Measurements from ENCODE around the gene RIBC2.

Gene RIBC2

DNA sequence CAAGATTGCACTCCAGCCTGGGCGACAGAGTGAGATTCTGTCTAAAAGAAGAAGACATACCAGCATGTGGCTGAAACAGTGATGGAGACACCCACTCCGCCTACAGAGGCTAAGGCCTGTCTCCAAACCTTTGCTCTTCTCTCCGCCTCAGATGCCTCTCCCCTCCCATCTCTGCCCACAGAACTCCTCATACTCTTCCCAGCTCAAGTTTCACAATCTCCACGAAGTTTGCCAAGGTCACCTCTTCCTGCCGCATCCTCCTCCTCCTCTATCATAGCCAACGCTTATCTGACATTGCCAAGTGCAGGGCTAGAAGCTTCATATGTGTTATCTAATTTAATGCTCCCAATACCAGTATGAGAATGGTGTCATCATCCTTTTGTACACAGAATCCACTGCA lies 63.3 kb downstream of the RIBC2 start:
- DNase-seq: no peak

DNA sequence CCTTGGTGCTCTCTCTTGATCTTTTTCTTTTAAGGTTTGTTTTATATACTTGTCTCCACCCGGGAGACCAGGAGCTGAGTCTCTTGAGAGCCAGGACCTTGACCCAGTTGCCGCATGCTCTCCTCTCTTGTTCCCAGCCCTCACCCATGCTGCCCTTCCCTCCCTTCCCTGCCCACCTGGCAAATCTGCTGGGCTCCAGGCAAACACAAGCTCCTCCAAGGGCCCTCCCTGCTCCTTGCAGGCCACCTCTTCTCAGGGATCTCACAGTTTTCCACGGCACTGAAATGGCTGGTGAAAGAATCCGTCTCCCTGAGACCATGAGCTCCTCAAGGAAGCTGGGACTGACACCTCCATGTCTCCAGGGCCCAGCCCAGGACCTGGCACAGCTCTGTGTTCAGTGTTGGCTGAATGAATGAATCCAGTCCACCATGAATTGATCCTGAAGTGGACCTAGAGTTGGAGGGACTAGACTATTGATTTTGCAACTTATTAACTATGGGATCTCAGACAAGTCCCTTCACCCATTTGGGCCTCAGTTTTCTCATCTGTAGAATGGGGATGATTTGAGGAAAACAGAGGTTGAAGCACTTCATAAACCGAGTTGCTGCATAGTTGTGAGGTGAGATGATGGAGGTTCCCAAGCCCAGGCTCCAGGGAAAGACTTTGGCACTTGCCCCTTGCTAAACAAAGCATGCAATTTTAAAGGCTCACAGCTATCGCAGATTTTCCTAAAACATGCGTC lies 64.0 kb downstream of the RIBC2 start:
- DNase-seq: no peak

DNA sequence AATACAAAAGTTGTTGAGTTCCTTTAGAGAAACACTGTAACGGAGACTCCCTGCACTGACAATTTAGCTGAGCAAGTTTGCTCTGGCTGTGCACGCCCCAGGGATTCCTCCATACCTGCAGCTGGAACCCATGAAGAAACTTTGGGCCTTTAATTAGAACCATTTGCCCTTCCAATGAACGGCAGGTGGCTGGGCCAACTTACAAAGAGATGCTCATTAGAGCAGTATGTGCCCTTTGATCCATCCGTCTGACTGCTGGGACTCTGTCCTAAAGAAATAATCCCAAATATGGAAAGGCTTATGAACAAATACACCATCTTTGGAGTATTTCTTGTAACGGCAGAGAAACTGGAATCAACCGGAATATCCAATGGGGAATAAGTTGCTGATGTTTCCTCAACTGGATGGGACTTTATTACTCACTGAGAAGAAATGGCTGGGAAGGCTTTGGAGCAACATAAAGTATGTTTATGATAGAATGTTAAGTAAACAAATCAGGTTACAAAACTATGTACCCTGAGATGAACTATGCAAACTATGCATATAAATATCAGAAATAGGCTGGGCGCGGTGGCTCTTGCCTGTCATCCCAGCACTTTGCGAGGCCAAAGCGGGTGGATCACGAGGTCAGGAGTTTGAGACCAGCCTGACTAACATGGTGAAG lies 64.7 kb downstream of the RIBC2 start:
- no peak for DNase-seq

DNA sequence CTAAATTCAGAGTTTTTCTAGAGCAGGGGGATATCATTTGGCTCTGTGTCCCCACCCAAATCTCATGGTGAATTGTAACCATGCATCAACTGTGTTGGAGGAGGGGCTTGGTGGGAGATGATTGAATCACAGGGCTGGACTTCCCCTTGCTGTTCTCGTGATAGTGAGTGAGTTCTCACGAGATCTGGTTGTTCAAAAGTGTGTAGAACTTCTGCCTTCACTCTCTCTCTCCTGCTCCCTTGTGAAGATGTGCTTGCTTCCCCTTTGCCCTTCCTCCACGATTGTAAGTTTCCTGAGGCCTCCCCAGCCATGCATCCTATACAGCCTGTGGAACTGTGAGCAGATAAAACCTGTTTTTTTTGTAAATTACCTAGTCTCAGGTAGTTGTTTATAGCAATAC lies 67.2 kb downstream of the RIBC2 start:
- DNase-seq: no peak

DNA sequence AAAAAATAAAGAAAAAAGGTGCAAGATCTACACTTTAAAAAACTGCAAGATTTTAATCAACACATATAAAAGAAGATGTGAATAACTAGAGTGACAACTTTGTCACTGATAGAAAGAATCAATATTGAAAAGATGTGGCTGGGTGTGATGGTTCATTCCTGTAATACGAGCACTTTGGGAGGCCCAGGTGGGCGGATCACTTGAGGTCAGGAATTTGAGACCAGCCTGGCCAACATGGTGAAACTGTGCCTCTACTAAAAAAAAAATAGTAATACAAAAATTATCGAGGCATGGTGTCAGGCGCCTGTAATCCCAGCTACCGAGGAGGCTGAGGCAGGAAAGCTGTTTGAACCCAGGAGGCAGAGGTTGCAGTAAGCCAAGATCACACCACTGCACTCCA lies 68.2 kb downstream of the RIBC2 start:
- DNase-seq: no peak

Measured in GDM1 (cell line).